ENCODE results near the gene TAOK3.
"Not testable (repeated sequence)": the region's sequence is repeated elsewhere in the genome, so short reads cannot be mapped to it uniquely, and the experiment has no call there.

The TAOK3 gene

GRCh38 chr12:118372541-118373495 lies at the start of gene TAOK3:
TAOK3 (minus strand) TSS chr12:118372907; CDS start chr12:118255567, 117,340 bp downstream.
- peak; percentile 96 for DNase-seq (ENCODE audit: low spot score)
- TF ChIP-seq CTCF (conservative IDR thresholded peaks at IDR 0.05; ENCODE audit: low read depth): no peak
- ChIA-PET POLR2A (ENCODE audit: low non-redundant PET) (interaction anchor here (0.5 kb wide), 1 partner anchor 83 kb away, joined by 3 read pairs; no protein-coding TSS in a partner anchor), CTCF (interaction anchor here (0.8 to 0.9 kb wide), 2 partner anchors 190 to 208 kb away, joined by 3 read pairs; no protein-coding TSS in a partner anchor)
- peak within 1 kb of the TSS; percentile 77 for H3K27ac ChIP-seq

- no peak for TF ChIP-seq CTCF (conservative IDR thresholded peaks at IDR 0.05; ENCODE audit: low read depth)
- H3K27ac ChIP-seq: no peak overlapping the region
- CTCF ChIA-PET: no interaction called here
- DNase-seq (ENCODE audit: low spot score): no peak
- POLR2A ChIA-PET (ENCODE audit: low non-redundant PET): no interaction called here
Measured at GRCh38 chr12:118420673-118421072, 48.0 kb upstream of the TAOK3 start.

GRCh38 chr12:118418385-118419057 lies 45.8 kb upstream of the TAOK3 start:
- POLR2A ChIA-PET (ENCODE audit: low non-redundant PET): no interaction called here
- no peak for TF ChIP-seq CTCF (conservative IDR thresholded peaks at IDR 0.05; ENCODE audit: low read depth)
- DNase-seq (ENCODE audit: low spot score): peak; percentile 52
- CTCF ChIA-PET: no interaction called here
- H3K27ac ChIP-seq: no peak overlapping the region

GRCh38 chr12:118417942-118418341 lies 45.2 kb upstream of the TAOK3 start:
- CTCF ChIA-PET: no interaction called here
- TF ChIP-seq CTCF (conservative IDR thresholded peaks at IDR 0.05; ENCODE audit: low read depth): no peak
- POLR2A ChIA-PET (ENCODE audit: low non-redundant PET): no interaction called here
- DNase-seq (ENCODE audit: low spot score): no peak
- H3K27ac ChIP-seq: no peak overlapping the region

GRCh38 chr12:118409834-118410233 lies 37.1 kb upstream of the TAOK3 start:
- H3K27ac ChIP-seq: no peak overlapping the region
- DNase-seq (ENCODE audit: low spot score): no peak
- no peak for TF ChIP-seq CTCF (conservative IDR thresholded peaks at IDR 0.05; ENCODE audit: low read depth)
- POLR2A ChIA-PET (ENCODE audit: low non-redundant PET): no interaction called here
- CTCF ChIA-PET: interaction anchor here (0.5 kb wide), 1 partner anchor 1060 kb away, joined by 8 read pairs; no protein-coding TSS in a partner anchor

- DNase-seq (ENCODE audit: low spot score); H3K27ac ChIP-seq; CTCF ChIA-PET; POLR2A ChIA-PET (ENCODE audit: low non-redundant PET): not testable (repeated sequence)
Measured at GRCh38 chr12:118408241-118408640, 35.5 kb upstream of the TAOK3 start.
